Trophoblast cell (in vitro differentiated cells and primary cell): ENCODE data around the gene VRTN. TPM values are rescaled to one million over a fixed set of nuclear protein-coding genes. Genes with fewer than 3 reads are reported as not detected.

Source experiments
- DNase-seq, 2 donors: peaks; one replicate each; pipeline ENCODE4 v3.0.0-alpha.2; 2016
- H2AFZ ChIP-seq: 2 replicates; pipeline ENCODE4 v1.6.1; 2013; ENCODE audit warnings: low read length, moderate library complexity, mild to moderate bottlenecking; ENCODE audit not compliant: insufficient read depth, poor library complexity
- H2AK5ac ChIP-seq: 2 replicates; pipeline ENCODE4 v1.6.1; 2013; ENCODE audit warnings: mild to moderate bottlenecking, low read length
- H2BK120ac ChIP-seq: 2 replicates; pipeline ENCODE4 v1.6.1; 2013; ENCODE audit warnings: low read length, mild to moderate bottlenecking, moderate library complexity; ENCODE audit not compliant: insufficient read depth, poor library complexity
- H2BK12ac ChIP-seq: 2 replicates; pipeline ENCODE4 v1.6.1; 2013; ENCODE audit warnings: mild to moderate bottlenecking, low read length, moderate library complexity
- H2BK5ac ChIP-seq: 2 replicates; pipeline ENCODE4 v1.6.1; 2013; ENCODE audit warnings: low read length, low read depth, moderate library complexity, mild to moderate bottlenecking; ENCODE audit not compliant: poor library complexity
- H3K14ac ChIP-seq: 2 replicates; pipeline ENCODE4 v1.6.1; 2013; ENCODE audit warnings: mild to moderate bottlenecking, low read length
- H3K18ac ChIP-seq: 2 replicates; pipeline ENCODE4 v1.6.1; 2013; ENCODE audit warnings: mild to moderate bottlenecking, low read length
- H3K23ac ChIP-seq: 2 replicates; pipeline ENCODE4 v1.6.1; 2013; ENCODE audit warnings: low read length
- H3K27ac ChIP-seq: 2 replicates; pipeline ENCODE4 v1.5.1; 2013; ENCODE audit warnings: low read depth, mild to moderate bottlenecking, inconsistent platforms, low read length, moderate library complexity
- H3K27me3 ChIP-seq: 2 replicates; pipeline ENCODE4 v1.6.1; 2013; ENCODE audit warnings: inconsistent platforms, mild to moderate bottlenecking, low read length, moderate library complexity; ENCODE audit not compliant: insufficient read depth
- H3K36me3 ChIP-seq, 2 experiments: 1 replicate in 1 of 2; 2 replicates in 1 of 2; pipeline ENCODE4 v1.6.1; 2013; ENCODE audit warnings: low read length in 2 of 2, mild to moderate bottlenecking in 2 of 2, moderate library complexity in 1 of 2; ENCODE audit not compliant: insufficient read depth in 2 of 2, control insufficient read depth in 1 of 2
- H3K4ac ChIP-seq: 2 replicates; pipeline ENCODE4 v1.6.1; 2013; ENCODE audit warnings: low read depth, mild to moderate bottlenecking, low read length, moderate library complexity
- H3K4me1 ChIP-seq, 2 experiments: 1 replicate in 1 of 2; 2 replicates in 1 of 2; pipeline ENCODE4 v1.6.1; 2013; ENCODE audit warnings: low read length in 2 of 2, mild to moderate bottlenecking in 2 of 2, moderate library complexity in 1 of 2; ENCODE audit not compliant: insufficient read depth in 2 of 2, control insufficient read depth in 1 of 2
- H3K4me2 ChIP-seq: 2 replicates; pipeline ENCODE4 v1.6.1; 2013; ENCODE audit warnings: inconsistent platforms, mild to moderate bottlenecking, low read length, moderate library complexity
- H3K4me3 ChIP-seq: 2 replicates; pipeline ENCODE4 v1.5.1; 2013; ENCODE audit warnings: mild to moderate bottlenecking, low read depth, low read length, inconsistent platforms
- H3K79me1 ChIP-seq: one replicate; pipeline ENCODE4 v1.6.1; 2013; ENCODE audit warnings: low read length
- H3K79me2 ChIP-seq: 2 replicates; pipeline ENCODE4 v1.6.1; 2013; ENCODE audit warnings: low read length, mild to moderate bottlenecking; ENCODE audit not compliant: control insufficient read depth, insufficient read depth, poor library complexity
- H3K9ac ChIP-seq: 2 replicates; pipeline ENCODE4 v1.6.1; 2013; ENCODE audit warnings: mild to moderate bottlenecking, low read length
- H3K9me3 ChIP-seq: 2 replicates; pipeline ENCODE4 v1.6.1; 2013; ENCODE audit warnings: low read depth, mild to moderate bottlenecking, control low read depth, inconsistent platforms, low read length; ENCODE audit not compliant: insufficient read depth
- H4K12ac ChIP-seq: 2 replicates; pipeline ENCODE4 v1.6.1; 2013; ENCODE audit warnings: low read depth, mild to moderate bottlenecking, low read length, moderate library complexity
- H4K8ac ChIP-seq: 2 replicates; pipeline ENCODE4 v1.6.1; 2013; ENCODE audit warnings: low read depth, mild to moderate bottlenecking, low read length, moderate library complexity
- H4K91ac ChIP-seq: one replicate; pipeline ENCODE4 v1.6.1; 2013; ENCODE audit warnings: low read depth, mild to moderate bottlenecking, low read length, moderate library complexity
- WGBS: extraction: QIAGEN DNeasy Blood & Tissue Kit; methylation state at CpG from one replicate; pipeline ENCODE4 v1.1.7; 2013; ENCODE audit warnings: missing lambda C conversion rate; ENCODE audit not compliant: insufficient read length, insufficient coverage; ENCODE audit errors: extremely low coverage; 5-methylcytosine and 5-hydroxymethylcytosine counted together
- polyA plus RNA-seq: library from polyadenylated mRNA; stranded (reverse); fragments of 200-250 nt; gene quantifications from 2 replicates; pipeline ENCODE4 v1.2.3, GENCODE V29; 2013

The VRTN gene
- polyA plus RNA-seq, result 0.01 TPM in 1 of 2 replicates, not detected in the other

- Histone ChIP-seq H3K9ac (no peak within 1 kb of the TSS), H4K8ac (no peak within 1 kb of the TSS), H3K79me1 (no peaks in the 10 kb centered on the region), H3K4me2 (peak within 1 kb of the TSS; percentile 18), H3K4me1 (peaks cover 7 to 13% of the 10 kb centered on the region in 2 experiments), H3K27me3 (no peaks in the 10 kb centered on the region), H3K23ac (no peak within 1 kb of the TSS), H2AK5ac (no peak within 1 kb of the TSS), H3K27ac (no peak within 1 kb of the TSS), H2BK12ac (no peak within 1 kb of the TSS), H2BK120ac (no peak within 1 kb of the TSS), H2BK5ac (no peak within 1 kb of the TSS), H3K14ac (no peak within 1 kb of the TSS), H3K79me2 (no peaks in the 10 kb centered on the region), H4K12ac (no peak within 1 kb of the TSS), H3K4ac (no peak within 1 kb of the TSS), H3K36me3 (no peaks in the 10 kb centered on the region), H4K91ac (no peak within 1 kb of the TSS), H3K18ac (no peak within 1 kb of the TSS), H3K9me3 (no peaks in the 10 kb centered on the region), H3K4me3 (no peak within 1 kb of the TSS), H2AFZ (no peak within 1 kb of the TSS)
- DNase-seq, result no peak
- no CpG with 5 or more reads among the region's 12 CpGs for WGBS
These were observed at the start of gene VRTN for GRCh38 chr14:74348241-74348734. TSS of gene VRTN (plus strand) at chr14:74348471. CDS start at chr14:74356784, 8,313 bp downstream.

DNA sequence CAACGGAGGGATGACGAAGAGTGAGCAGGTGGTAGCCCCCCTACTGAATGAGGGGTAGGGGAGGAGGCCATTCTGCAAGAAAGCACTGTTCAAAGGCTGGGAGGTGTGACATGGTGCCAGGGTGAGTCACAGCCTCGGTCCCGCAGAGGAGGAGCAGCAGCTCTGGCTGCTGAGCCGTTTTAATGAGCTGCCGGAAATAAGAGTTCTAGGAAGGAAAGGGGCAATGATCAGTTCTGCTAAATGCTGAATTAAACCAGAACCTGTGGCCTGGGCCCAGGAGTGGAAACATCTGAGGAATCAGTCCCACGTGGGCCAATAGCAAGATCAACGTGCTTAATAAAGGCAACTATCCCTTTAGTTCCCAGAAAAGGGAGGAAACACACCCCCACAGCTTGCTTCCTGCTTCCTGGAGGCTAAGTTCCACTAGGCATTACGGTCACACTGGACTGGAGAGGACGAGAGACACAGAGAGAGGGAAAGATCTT, 49.2 kb upstream of the VRTN start:
- no peak overlapping the region for H2AK5ac ChIP-seq
- no CpG with 5 or more reads among the region's 10 CpGs for WGBS

GRCh38 chr14:74301594-74302151, 46.6 kb upstream of the VRTN start:
- Histone ChIP-seq H3K4me2 (peak overlapping the region; percentile 78), H3K4me1 (peaks cover 0 to 7% of the 10 kb centered on the region in 2 experiments), H3K14ac (no peak overlapping the region), H3K9ac (no peak overlapping the region), H4K12ac (no peak overlapping the region), H3K79me2 (peaks cover 8% of the 10 kb centered on the region), H3K4me3 (peak overlapping the region; percentile 18), H3K36me3 (peaks cover 17 to 20% of the 10 kb centered on the region in 2 experiments), H3K18ac (no peak overlapping the region), H3K79me1 (peaks cover 4% of the 10 kb centered on the region), H2BK5ac (no peak overlapping the region), H4K8ac (no peak overlapping the region), H3K27me3 (no peaks in the 10 kb centered on the region), H3K9me3 (no peaks in the 10 kb centered on the region), H3K4ac (peak overlapping the region; percentile 38), H2AK5ac (no peak overlapping the region), H3K27ac (no peak overlapping the region), H4K91ac (no peak overlapping the region), H2BK120ac (no peak overlapping the region), H2BK12ac (no peak overlapping the region), H3K23ac (no peak overlapping the region), H2AFZ (no peak overlapping the region)
- no peak for DNase-seq
- no CpG with 5 or more reads among the region's 22 CpGs for WGBS

More for the DNA sequence above, 49.2 kb upstream of the VRTN start:
- peak; percentile 16 to 27 for DNase-seq
- H3K23ac ChIP-seq, result no peak overlapping the region
- no peaks in the 10 kb centered on the region for H3K27me3 ChIP-seq
- no peak overlapping the region for H2BK5ac ChIP-seq
- H2AFZ ChIP-seq, result no peak overlapping the region
- H3K9me3 ChIP-seq, result peaks cover 1% of the 10 kb centered on the region
- no peak overlapping the region for H3K14ac ChIP-seq
- H4K91ac ChIP-seq, result no peak overlapping the region
- H3K4me1 ChIP-seq, result peaks cover 0 to 7% of the 10 kb centered on the region in 2 experiments
- peaks cover 32 to 40% of the 10 kb centered on the region in 2 experiments for H3K36me3 ChIP-seq
- H3K4me2 ChIP-seq, result no peak overlapping the region
- H2BK12ac ChIP-seq, result no peak overlapping the region
- H3K4ac ChIP-seq, result no peak overlapping the region
- no peak overlapping the region for H3K18ac ChIP-seq
- no peak overlapping the region for H4K8ac ChIP-seq
- H2BK120ac ChIP-seq, result no peak overlapping the region
- no peak overlapping the region for H3K27ac ChIP-seq
- peaks cover 8% of the 10 kb centered on the region for H3K79me2 ChIP-seq
- H3K79me1 ChIP-seq, result peaks cover 4% of the 10 kb centered on the region
- H3K9ac ChIP-seq, result no peak overlapping the region
- no peak overlapping the region for H3K4me3 ChIP-seq
- no peak overlapping the region for H4K12ac ChIP-seq

GRCh38 chr14:74302152-74302628, 46.1 kb upstream of the VRTN start:
- peak overlapping the region; percentile 94 for H4K12ac ChIP-seq
- peak overlapping the region; percentile 76 for H3K27ac ChIP-seq
- peak overlapping the region; percentile 90 for H3K4ac ChIP-seq
- peaks cover 14 to 17% of the 10 kb centered on the region in 2 experiments for H3K36me3 ChIP-seq
- peak overlapping the region; percentile 96 for H3K9ac ChIP-seq
- peaks cover 0 to 7% of the 10 kb centered on the region in 2 experiments for H3K4me1 ChIP-seq
- H2AFZ ChIP-seq, result peak overlapping the region; percentile 96
- peak overlapping the region; percentile 97 for H3K4me3 ChIP-seq
- H3K79me2 ChIP-seq, result peaks cover 8% of the 10 kb centered on the region
- no peak overlapping the region for H2AK5ac ChIP-seq
- H4K8ac ChIP-seq, result peak overlapping the region; percentile 96
- no peak overlapping the region for H2BK5ac ChIP-seq
- no peaks in the 10 kb centered on the region for H3K9me3 ChIP-seq
- no peak overlapping the region for H3K23ac ChIP-seq
- H4K91ac ChIP-seq, result peak overlapping the region; percentile 90
- WGBS, result no CpG with 5 or more reads among the region's 6 CpGs
- H2BK12ac ChIP-seq, result no peak overlapping the region
- no peak overlapping the region for H2BK120ac ChIP-seq
- peak overlapping the region; percentile 78 for H3K4me2 ChIP-seq
- H3K14ac ChIP-seq, result peak overlapping the region; percentile 98
- peak in 1 of 2 donors; percentile 20 for DNase-seq
- H3K79me1 ChIP-seq, result peaks cover 4% of the 10 kb centered on the region
- no peaks in the 10 kb centered on the region for H3K27me3 ChIP-seq
- H3K18ac ChIP-seq, result peak overlapping the region; percentile 96
